ENCODE results near the gene ART1. TPM values are rescaled to one million over a fixed set of nuclear protein-coding genes. Genes with fewer than 3 reads are reported as not detected.

ART1 gene
- total RNA-seq, 2 donors from 2014 or later, result not detected

- H3K4me1 ChIP-seq, result no peaks in the 10 kb centered on the region
- no peak overlapping the region for H3K27ac ChIP-seq
- intact Hi-C loops (cut with DNase I), result no loop called here
- TF ChIP-seq CTCF (IDR thresholded peaks at IDR 0.05), result no peak
- H3K27me3 ChIP-seq, result no peaks in the 10 kb centered on the region
- no peak overlapping the region for H3K4me3 ChIP-seq
- no peak for DNase-seq
- peaks cover 32% of the 10 kb centered on the region for H3K36me3 ChIP-seq
- no peak overlapping the region for H3K9ac ChIP-seq (ENCODE audit: low read depth in 2 of 2, low read length in 2 of 2)
- H3K9me3 ChIP-seq, result no peaks in the 10 kb centered on the region
These were observed 38.1 kb downstream of the ART1 start for GRCh38 chr11:3683039-3683438.

GRCh38 chr11:3684129-3684818, 39.3 kb downstream of the ART1 start:
- Histone ChIP-seq H3K36me3 (peaks cover 33% of the 10 kb centered on the region), H3K4me1 (no peaks in the 10 kb centered on the region), H3K4me3 (no peak overlapping the region), H3K27me3 (no peaks in the 10 kb centered on the region), H3K27ac (no peak overlapping the region), H3K9me3 (no peaks in the 10 kb centered on the region), H3K9ac (ENCODE audit: low read depth in 2 of 2, low read length in 2 of 2) (no peak overlapping the region)
- no peak for DNase-seq
- TF ChIP-seq CTCF (IDR thresholded peaks at IDR 0.05), result no peak
- intact Hi-C loops (cut with DNase I), result no loop called here

GRCh38 chr11:3684819-3685172, 39.9 kb downstream of the ART1 start:
- Histone ChIP-seq H3K27ac (no peak overlapping the region), H3K36me3 (peaks cover 33% of the 10 kb centered on the region), H3K27me3 (no peaks in the 10 kb centered on the region), H3K9ac (ENCODE audit: low read depth in 2 of 2, low read length in 2 of 2) (no peak overlapping the region), H3K4me3 (no peak overlapping the region), H3K4me1 (no peaks in the 10 kb centered on the region), H3K9me3 (no peaks in the 10 kb centered on the region)
- no peak for DNase-seq
- intact Hi-C loops (cut with DNase I), result no loop called here
- no peak for TF ChIP-seq CTCF (IDR thresholded peaks at IDR 0.05)

GRCh38 chr11:3685923-3686322, 41.0 kb downstream of the ART1 start:
- no peak overlapping the region for H3K27ac ChIP-seq
- no peak for DNase-seq
- peaks cover 34% of the 10 kb centered on the region for H3K36me3 ChIP-seq

GRCh38 chr11:3686751-3687150, 41.8 kb downstream of the ART1 start:
- Histone ChIP-seq H3K27ac (no peak overlapping the region), H3K27me3 (no peaks in the 10 kb centered on the region), H3K4me3 (no peak overlapping the region), H3K4me1 (no peaks in the 10 kb centered on the region), H3K9ac (ENCODE audit: low read depth in 2 of 2, low read length in 2 of 2) (no peak overlapping the region), H3K36me3 (peaks cover 39% of the 10 kb centered on the region), H3K9me3 (no peaks in the 10 kb centered on the region)
- intact Hi-C loops (cut with DNase I), result no loop called here
- TF ChIP-seq CTCF (IDR thresholded peaks at IDR 0.05), result no peak
- DNase-seq, result no peak

More at GRCh38 chr11:3685923-3686322, 41.0 kb downstream of the ART1 start:
- Histone ChIP-seq H3K27me3 (no peaks in the 10 kb centered on the region), H3K4me3 (no peak overlapping the region), H3K9me3 (no peaks in the 10 kb centered on the region), H3K4me1 (no peaks in the 10 kb centered on the region), H3K9ac (ENCODE audit: low read depth in 2 of 2, low read length in 2 of 2) (no peak overlapping the region)
- no peak for TF ChIP-seq CTCF (IDR thresholded peaks at IDR 0.05)
- intact Hi-C loops (cut with DNase I), result no loop called here
